IPS DF 6.9 (cell line): ENCODE measurements around the gene BIVM.

Source experiments
- DNase-seq: peaks from one replicate; pipeline ENCODE4 v3.0.0-alpha.2; 2013; ENCODE audit warnings: low read depth, low spot score
- H3K27ac ChIP-seq: one replicate; pipeline ENCODE4 v1.5.1; 2013; ENCODE audit warnings: low read length, control low read depth
- H3K27me3 ChIP-seq: 2 replicates; pipeline ENCODE4 v1.6.1; 2013; ENCODE audit warnings: mild to moderate bottlenecking, low read length; ENCODE audit not compliant: control insufficient read depth, insufficient read depth
- H3K36me3 ChIP-seq: 2 replicates; pipeline ENCODE4 v1.6.1; 2013; ENCODE audit warnings: low read length; ENCODE audit not compliant: control insufficient read depth, insufficient read depth
- H3K4me1 ChIP-seq: 2 replicates; pipeline ENCODE4 v1.6.1; 2013; ENCODE audit warnings: low read length; ENCODE audit not compliant: control insufficient read depth, insufficient read depth
- H3K4me3 ChIP-seq: 2 replicates; pipeline ENCODE4 v1.5.1; 2013; ENCODE audit warnings: mild to moderate bottlenecking, low read length
- H3K9me3 ChIP-seq: 2 replicates; pipeline ENCODE4 v1.6.1; 2013; ENCODE audit warnings: low read length, inconsistent platforms; ENCODE audit not compliant: control insufficient read depth, insufficient read depth
- WGBS: extraction: QIAGEN DNeasy Blood & Tissue Kit; methylation state at CpG from one replicate; pipeline ENCODE4 v1.1.7; 2013; ENCODE audit warnings: mixed read lengths, missing lambda C conversion rate; ENCODE audit not compliant: insufficient read length, insufficient coverage; 5-methylcytosine and 5-hydroxymethylcytosine counted together

Gene BIVM

GRCh38 chr13:102878481-102878880 is 79.6 kb downstream of the BIVM start:
- Histone ChIP-seq H3K27me3 (no peaks in the 10 kb centered on the region), H3K9me3 (no peaks in the 10 kb centered on the region), H3K4me3 (no peak overlapping the region), H3K27ac (no peak overlapping the region), H3K4me1 (no peaks in the 10 kb centered on the region), H3K36me3 (no peaks in the 10 kb centered on the region; the same call in 1 of the 2 replicates)
- no peak for DNase-seq
- no CpG with 5 or more reads among the region's 5 CpGs for WGBS

- no peaks in the 10 kb centered on the region for H3K4me1 ChIP-seq
- no peak overlapping the region for H3K4me3 ChIP-seq
- no peaks in the 10 kb centered on the region for H3K9me3 ChIP-seq
- DNase-seq, result no peak
- no peak overlapping the region for H3K27ac ChIP-seq
- H3K36me3 ChIP-seq, result no peaks in the 10 kb centered on the region; the same call in 1 of the 2 replicates
- WGBS, result no CpG with 5 or more reads among the region's 13 CpGs
- H3K27me3 ChIP-seq, result no peaks in the 10 kb centered on the region
Measured at GRCh38 chr13:102879793-102880499, 81.0 kb downstream of the BIVM start.

- no peaks in the 10 kb centered on the region for H3K27me3 ChIP-seq
- no peak for DNase-seq
- no peak overlapping the region for H3K27ac ChIP-seq
- H3K4me1 ChIP-seq, result no peaks in the 10 kb centered on the region
- H3K36me3 ChIP-seq, result no peaks in the 10 kb centered on the region
- WGBS, result no CpG with 5 or more reads among the region's 4 CpGs
- H3K4me3 ChIP-seq, result no peak overlapping the region
- no peaks in the 10 kb centered on the region for H3K9me3 ChIP-seq
Measured at GRCh38 chr13:102881819-102882686, 83.1 kb downstream of the BIVM start.
